Keratinocyte (primary cell): ENCODE measurements around the gene GABPB2. TPM values are rescaled to one million over a fixed set of nuclear protein-coding genes. Genes with fewer than 3 reads are reported as not detected.
A peak's percentile ranks its signal among the peaks of the same experiment; 100 is the strongest.

Source experiments
- DNase-seq: peaks from one replicate; pipeline ENCODE4 v3.0.0-alpha.2; 2011; ENCODE audit warnings: low read depth, missing footprints, low spot score
- FAIRE-seq: peaks from 2 replicates; lab custom pipeline; 2011; peaks lifted over from hg19 to GRCh38; lab: Jason Lieb, UNC
- H2AFZ ChIP-seq: 2 replicates; pipeline ENCODE4 v1.6.0; 2012; ENCODE audit warnings: low read length, control low read depth, inconsistent platforms; ENCODE audit not compliant: control insufficient read depth
- H3K27ac ChIP-seq: 2 replicates; pipeline ENCODE4 v1.5.1; 2011; ENCODE audit warnings: low read length; ENCODE audit not compliant: control insufficient read depth, insufficient read depth
- H3K27me3 ChIP-seq: 3 replicates; pipeline ENCODE4 v1.6.0; 2011; ENCODE audit warnings: low read length; ENCODE audit not compliant: control insufficient read depth, insufficient read depth; ENCODE audit errors: extremely low read depth
- H3K36me3 ChIP-seq, 2 experiments: 2 replicates in 1 of 2; 3 replicates in 1 of 2; pipeline ENCODE4 v1.5.1; 2011; ENCODE audit warnings: low read length in 2 of 2, mild to moderate bottlenecking in 1 of 2; ENCODE audit not compliant: control insufficient read depth in 2 of 2, insufficient read depth in 2 of 2; ENCODE audit errors: extremely low read depth in 1 of 2
- H3K4me1 ChIP-seq: 3 replicates; pipeline ENCODE4 v1.5.1; 2011; ENCODE audit warnings: low read length; ENCODE audit not compliant: control insufficient read depth, insufficient read depth; ENCODE audit errors: extremely low read depth
- H3K4me2 ChIP-seq: 3 replicates; pipeline ENCODE4 v1.6.0; 2011; ENCODE audit warnings: low read depth, low read length; ENCODE audit not compliant: control insufficient read depth, insufficient read depth; ENCODE audit errors: extremely low read depth
- H3K4me3 ChIP-seq, 3 experiments: fragments of 200-600 bp in 1 of 3; sonication (generic) in 1 of 3; 2 replicates in 2 of 3; 3 replicates in 1 of 3; pipeline ENCODE4 v1.5.1; 2011 to 2016; ENCODE audit warnings: low read length in 3 of 3, mild to moderate bottlenecking in 3 of 3, control low read depth in 2 of 3, inconsistent platforms in 1 of 3, low read depth in 1 of 3, mixed read lengths in 1 of 3, mixed run types in 1 of 3, moderate library complexity in 1 of 3; ENCODE audit not compliant: control insufficient read depth in 2 of 3, insufficient read depth in 2 of 3; ENCODE audit errors: extremely low read depth in 1 of 3
- H3K79me2 ChIP-seq: 2 replicates; pipeline ENCODE4 v1.6.0; 2012; ENCODE audit warnings: low read length; ENCODE audit not compliant: control insufficient read depth, insufficient read depth
- H3K9ac ChIP-seq: 3 replicates; pipeline ENCODE4 v1.6.0; 2011; ENCODE audit warnings: low read length; ENCODE audit not compliant: control insufficient read depth, insufficient read depth; ENCODE audit errors: extremely low read depth
- H3K9me1 ChIP-seq: 3 replicates; pipeline ENCODE4 v1.6.0; 2011; ENCODE audit warnings: low read length; ENCODE audit not compliant: control insufficient read depth, insufficient read depth; ENCODE audit errors: extremely low read depth
- H3K9me3 ChIP-seq: 2 replicates; pipeline ENCODE4 v1.5.1; 2012; ENCODE audit warnings: low read depth, low read length; ENCODE audit not compliant: control insufficient read depth
- H4K20me1 ChIP-seq: 3 replicates; pipeline ENCODE4 v1.6.0; 2011; ENCODE audit warnings: low read length; ENCODE audit not compliant: control insufficient read depth, insufficient read depth; ENCODE audit errors: extremely low read depth
- CTCF ChIP-seq, 3 experiments: IDR thresholded peaks in 1 of 3; conservative IDR thresholded peaks in 1 of 3; optimal IDR thresholded peaks in 1 of 3; 2 replicates in 2 of 3; 3 replicates in 1 of 3; pipeline versions ENCODE3 to v1.5.1; 2011; ENCODE audit warnings: low read length in 3 of 3, mild to moderate bottlenecking in 3 of 3, moderate library complexity in 2 of 3, control low read depth in 1 of 3, inconsistent platforms in 1 of 3; ENCODE audit not compliant: insufficient read depth in 2 of 3; ENCODE audit errors: extremely low read depth in 1 of 3
- EZH2 ChIP-seq: IDR thresholded peaks from one replicate; pipeline ENCODE4 v1.6.1; 2012; ENCODE audit warnings: inconsistent platforms, mild to moderate bottlenecking, low read length, moderate library complexity
- dilution Hi-C: fragments of 300-500 bp; cut with MboI; formaldehyde crosslinking; loops from one replicate; pipeline ENCODE4 v1.7.0; 2020; ENCODE audit warnings: low sequenced_read_pairs; ENCODE audit not compliant: extremely low pct_ligation_motif_present
- polyA plus RNA-seq, 5 experiments: library from polyadenylated mRNA; depleted of rRNA in 3 of 5; stranded (reverse) in 3 of 5; stranded (forward) in 1 of 5; unstranded in 1 of 5; fragments of >200 nt; gene quantifications; 1 replicate in 1 of 5; 2 replicates in 3 of 5; 3 replicates in 1 of 5; pipeline versions ENCODE4 v1.2.1 to v1.2.3, GENCODE V29; 2011 to 2012; ENCODE audit warnings: missing spikeins in 2 of 5, low read depth in 1 of 5, low replicate concordance in 1 of 5

GABPB2 gene
- polyA plus RNA-seq, 1 donor (not counting 4 experiments of a cell fraction or from before 2014, with no cell fraction given): 13.3 TPM

- no peak for DNase-seq
- peak overlapping the region; percentile 88 for H3K4me2 ChIP-seq
- TF ChIP-seq CTCF (optimal IDR thresholded peaks at IDR 0.05 in 1 of 3, IDR thresholded peaks at IDR 0.05 in 1 of 3, conservative IDR thresholded peaks at IDR 0.05 in 1 of 3; ENCODE audit: extremely low read depth in 1 of 3, insufficient read depth in 2 of 3, low read length in 3 of 3): no peak
- TF ChIP-seq EZH2: peak; percentile 77
- no peaks in the 10 kb centered on the region for H4K20me1 ChIP-seq
- dilution Hi-C loops: no loop called here
- H3K9me1 ChIP-seq: no peaks in the 10 kb centered on the region
- H3K36me3 ChIP-seq: no peaks in the 10 kb centered on the region
- H3K27ac ChIP-seq: no peak overlapping the region
- H3K4me1 ChIP-seq: peaks cover 10% of the 10 kb centered on the region
- H3K79me2 ChIP-seq: no peaks in the 10 kb centered on the region
- peak overlapping the region; percentile 78 for H2AFZ ChIP-seq
- FAIRE-seq: no peak
- peaks cover 23% of the 10 kb centered on the region for H3K27me3 ChIP-seq
- H3K9me3 ChIP-seq: no peaks in the 10 kb centered on the region
- H3K4me3 ChIP-seq: peak overlapping the region; percentile 13 to 66 (median 40)
- peak overlapping the region; percentile 59 for H3K9ac ChIP-seq
Observed at GRCh38 chr1:151131701-151132334, 61.3 kb downstream of the GABPB2 start.

GRCh38 chr1:151132335-151133017, 61.9 kb downstream of the GABPB2 start:
- Histone ChIP-seq H3K79me2 (no peaks in the 10 kb centered on the region), H3K9ac (no peak overlapping the region), H3K9me1 (no peaks in the 10 kb centered on the region), H3K9me3 (no peaks in the 10 kb centered on the region), H3K4me2 (peak overlapping the region; percentile 88), H3K4me1 (peaks cover 10% of the 10 kb centered on the region), H4K20me1 (no peaks in the 10 kb centered on the region), H3K36me3 (no peaks in the 10 kb centered on the region), H2AFZ (peak overlapping the region; percentile 78), H3K27ac (no peak overlapping the region), H3K4me3 (peak overlapping the region in 1 of 3 experiments; percentile 66), H3K27me3 (peaks cover 23% of the 10 kb centered on the region)
- dilution Hi-C loops: no loop called here
- FAIRE-seq (no peak), DNase-seq (no peak)
- TF ChIP-seq CTCF (optimal IDR thresholded peaks at IDR 0.05 in 1 of 3, IDR thresholded peaks at IDR 0.05 in 1 of 3, conservative IDR thresholded peaks at IDR 0.05 in 1 of 3; ENCODE audit: extremely low read depth in 1 of 3, insufficient read depth in 2 of 3, low read length in 3 of 3): no peak
- peak; percentile 39 for TF ChIP-seq EZH2
